NOMO-1 treated with dmso at 0.1 percent for 144 hours (cell line): ENCODE measurements around the gene GIN1.
"Not testable (repeated sequence)": the region's sequence is repeated elsewhere in the genome, so short reads cannot be mapped to it uniquely, and the experiment has no call there.

Experiments
- DNase-seq: peaks from one replicate; lab custom pipeline; 2025; ENCODE audit not compliant: unreplicated experiment; lab: John Stamatoyannopoulos, UW

Gene GIN1

DNA sequence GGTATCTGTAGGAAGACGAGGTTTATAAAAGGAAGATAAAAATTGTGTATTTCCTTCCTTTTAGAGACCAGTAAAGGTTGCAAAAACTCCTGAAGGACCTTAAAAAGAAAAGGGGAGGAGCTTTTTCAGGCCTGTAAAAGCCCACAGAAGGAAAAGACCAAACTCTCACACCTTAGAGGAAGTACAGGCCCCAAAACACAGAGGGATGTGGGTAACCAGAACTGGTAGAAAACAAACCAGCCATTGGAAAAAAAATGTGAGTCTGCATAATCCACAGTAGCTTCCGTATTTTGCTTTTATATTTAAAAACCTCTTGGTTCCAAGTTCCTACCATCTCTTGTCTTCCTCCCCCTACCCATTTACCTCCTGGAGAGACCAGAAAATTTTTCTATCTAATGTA lies 8.5 kb downstream of the GIN1 start:
- peak; percentile 61 for DNase-seq

GRCh38 chr5:103110403-103110802 lies 9.5 kb downstream of the GIN1 start:
- DNase-seq, result no peak

GRCh38 chr5:103109277-103109676 lies 10.7 kb downstream of the GIN1 start:
- DNase-seq, result no peak

GRCh38 chr5:103108086-103108485 lies 11.9 kb downstream of the GIN1 start:
- DNase-seq, result no peak

GRCh38 chr5:103102234-103102633 lies 17.7 kb downstream of the GIN1 start:
- DNase-seq, result no peak

DNA sequence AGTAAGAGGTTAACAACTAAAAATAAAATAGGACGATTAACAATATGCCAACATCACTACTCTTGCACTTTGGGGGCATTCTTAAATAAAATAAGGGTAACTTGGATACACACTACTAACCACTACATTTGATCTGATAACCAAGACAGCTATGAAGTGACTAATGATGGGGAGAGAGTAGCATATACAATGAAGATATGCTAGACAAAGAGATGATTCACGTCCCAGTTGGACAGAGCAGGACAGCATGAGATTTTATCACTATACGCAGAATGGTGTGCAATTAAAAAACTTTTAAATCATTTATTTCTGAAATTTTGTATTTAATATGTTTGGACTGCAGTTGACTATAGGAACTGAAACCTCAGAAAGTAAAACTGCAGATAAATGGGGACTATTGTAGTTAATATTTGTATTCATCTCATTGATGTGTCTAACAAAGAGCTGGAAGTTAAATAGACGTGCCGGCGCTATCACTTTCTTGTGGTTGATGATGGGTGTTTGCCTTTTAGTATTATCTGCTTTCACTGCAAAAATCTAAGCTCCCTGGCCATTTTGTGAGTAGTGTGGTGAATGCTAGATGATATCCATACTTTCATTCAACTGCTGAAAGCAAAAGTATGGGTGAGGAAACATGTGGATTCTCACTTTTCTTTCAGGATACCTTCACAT lies 18.7 kb downstream of the GIN1 start:
- DNase-seq, result no peak

- DNase-seq, result no peak
Measured at GRCh38 chr5:103098993-103099392, 20.9 kb downstream of the GIN1 start.

GRCh38 chr5:103094737-103095136 lies 25.2 kb downstream of the GIN1 start:
- DNase-seq, result no peak

GRCh38 chr5:103093727-103094126 lies 26.2 kb downstream of the GIN1 start:
- no peak for DNase-seq

GRCh38 chr5:103092676-103093075 lies 27.3 kb downstream of the GIN1 start:
- DNase-seq, result no peak

GRCh38 chr5:103090791-103091190 lies 29.1 kb downstream of the GIN1 start:
- DNase-seq, result no peak

- no peak for DNase-seq
Measured at GRCh38 chr5:103089272-103089671, 30.7 kb downstream of the GIN1 start.

- no peak for DNase-seq
Measured at GRCh38 chr5:103086547-103086946, 33.4 kb downstream of the GIN1 start.

- no peak for DNase-seq
Measured at GRCh38 chr5:103079796-103080195, 40.1 kb downstream of the GIN1 start.

DNA sequence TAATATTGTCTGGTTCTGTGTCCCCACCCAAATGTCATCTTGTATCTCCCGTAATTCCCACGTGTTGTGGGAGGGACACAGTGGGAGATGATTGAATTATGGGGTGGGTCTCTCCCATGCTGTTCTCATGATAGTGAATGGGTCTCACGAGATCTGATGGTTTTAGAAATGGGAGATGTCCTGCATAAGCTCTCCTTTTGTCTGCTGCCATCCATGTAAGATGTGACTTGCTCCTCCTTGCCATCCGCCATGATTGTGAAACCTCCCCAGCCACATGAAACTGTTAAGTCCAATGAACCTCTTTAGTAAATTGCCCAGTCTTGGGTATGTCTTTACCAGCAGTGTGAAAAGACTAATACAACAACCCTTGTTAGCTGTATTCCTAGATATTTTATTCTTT lies 44.5 kb downstream of the GIN1 start:
- no peak for DNase-seq

DNA sequence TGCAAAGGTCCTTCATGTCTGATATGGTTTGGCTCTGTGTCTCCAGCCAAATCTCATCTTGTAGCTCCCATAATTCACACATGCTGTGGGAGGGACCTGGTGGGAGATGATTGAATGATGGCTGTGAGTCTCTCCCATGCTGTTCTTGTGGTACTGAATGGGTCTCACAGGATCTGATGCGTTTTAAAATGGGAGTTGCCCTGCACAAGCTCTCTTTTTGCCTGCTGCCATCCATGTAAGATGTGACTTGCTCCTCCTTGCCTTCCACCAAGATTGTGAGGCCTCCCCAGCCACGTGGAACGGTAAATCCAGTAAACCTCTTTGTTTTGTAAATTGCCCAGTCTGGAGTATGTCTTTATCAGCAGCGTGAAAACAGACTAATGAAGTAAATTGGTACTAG lies 46.4 kb downstream of the GIN1 start:
- not testable (repeated sequence) for DNase-seq

DNA sequence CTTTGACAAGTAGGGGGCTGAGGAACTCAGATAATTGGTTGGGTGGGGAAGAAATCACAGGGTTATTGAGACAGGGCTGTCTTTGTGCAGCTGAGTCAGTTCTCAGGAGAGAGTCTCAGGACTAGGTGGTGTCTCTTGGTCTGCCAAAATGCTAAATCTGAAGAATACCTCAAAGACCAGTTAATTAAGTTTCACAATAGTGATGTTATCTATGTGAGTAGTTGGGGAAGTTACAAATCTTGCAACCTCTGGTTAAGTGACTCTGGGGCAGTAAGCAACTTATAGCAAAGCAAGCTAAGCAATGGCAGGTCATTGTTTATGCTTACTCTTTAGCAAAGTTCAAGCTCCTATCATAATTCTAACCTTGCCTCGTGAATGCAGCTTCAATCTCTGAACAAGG lies 53.6 kb downstream of the GIN1 start:
- peak; percentile 24 for DNase-seq

DNA sequence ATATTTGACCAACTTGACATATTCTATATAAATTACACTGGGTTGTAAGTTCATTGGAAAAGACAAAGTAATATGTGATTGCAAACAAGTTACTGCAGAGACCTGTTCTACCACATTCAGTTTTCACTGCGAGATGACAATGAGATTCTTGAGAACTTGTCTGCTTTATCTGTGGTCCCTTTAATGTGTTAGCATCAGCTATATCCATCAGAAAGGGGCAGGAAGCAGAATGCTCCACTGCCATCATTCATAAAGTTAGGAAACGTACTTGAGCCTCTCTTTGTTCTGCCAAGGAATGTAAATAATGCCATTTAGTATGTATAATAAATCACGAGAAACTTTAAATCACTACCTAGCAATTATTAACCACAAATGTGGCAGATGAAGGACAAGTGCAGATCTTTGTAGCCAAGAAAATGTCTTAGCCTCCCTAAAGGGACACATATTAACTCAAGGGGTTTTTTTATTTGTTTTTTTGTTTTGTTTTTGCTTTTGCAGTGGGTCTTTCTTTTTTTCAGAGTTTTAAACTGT lies 59.4 kb downstream of the GIN1 start:
- DNase-seq, result no peak

- DNase-seq, result no peak
Measured at GRCh38 chr5:103059525-103059924, 60.4 kb downstream of the GIN1 start.

- DNase-seq, result no peak
Measured at GRCh38 chr5:103057208-103058130, 62.5 kb downstream of the GIN1 start.

GRCh38 chr5:103046706-103047105 lies 73.2 kb downstream of the GIN1 start:
- DNase-seq, result not testable (repeated sequence)

DNA sequence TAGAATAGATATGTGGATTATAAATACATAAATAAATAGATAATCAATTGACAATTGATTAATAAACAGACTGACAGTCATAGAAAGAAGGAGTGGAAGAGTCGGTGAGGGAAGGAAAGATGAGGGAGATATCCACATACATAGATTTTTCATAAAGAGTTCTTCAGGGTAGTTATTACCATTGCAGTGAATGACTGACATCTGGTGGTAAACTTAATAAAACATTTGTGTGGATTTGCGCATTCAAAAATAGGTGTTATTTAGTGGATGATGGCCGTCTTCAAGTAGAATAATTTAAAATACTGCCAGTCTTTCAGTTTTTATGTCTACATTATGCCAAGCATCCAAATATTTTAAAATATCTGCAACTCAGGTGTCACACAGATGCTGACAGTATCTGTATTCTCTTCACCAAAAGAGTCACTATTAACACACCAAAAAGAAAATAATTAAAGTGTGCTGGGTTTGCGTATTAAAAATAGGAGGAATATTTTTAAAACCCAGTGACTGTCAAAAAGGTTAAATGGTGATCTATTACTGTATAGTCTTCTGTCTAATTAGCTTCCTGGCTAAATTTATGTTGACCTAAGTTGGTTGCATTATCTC lies 78.8 kb downstream of the GIN1 start:
- no peak for DNase-seq
